Measurements from ENCODE around the gene RASA2. TPM values are rescaled to one million over a fixed set of nuclear protein-coding genes. Genes with fewer than 3 reads are reported as not detected.

RASA2 gene, protein sequence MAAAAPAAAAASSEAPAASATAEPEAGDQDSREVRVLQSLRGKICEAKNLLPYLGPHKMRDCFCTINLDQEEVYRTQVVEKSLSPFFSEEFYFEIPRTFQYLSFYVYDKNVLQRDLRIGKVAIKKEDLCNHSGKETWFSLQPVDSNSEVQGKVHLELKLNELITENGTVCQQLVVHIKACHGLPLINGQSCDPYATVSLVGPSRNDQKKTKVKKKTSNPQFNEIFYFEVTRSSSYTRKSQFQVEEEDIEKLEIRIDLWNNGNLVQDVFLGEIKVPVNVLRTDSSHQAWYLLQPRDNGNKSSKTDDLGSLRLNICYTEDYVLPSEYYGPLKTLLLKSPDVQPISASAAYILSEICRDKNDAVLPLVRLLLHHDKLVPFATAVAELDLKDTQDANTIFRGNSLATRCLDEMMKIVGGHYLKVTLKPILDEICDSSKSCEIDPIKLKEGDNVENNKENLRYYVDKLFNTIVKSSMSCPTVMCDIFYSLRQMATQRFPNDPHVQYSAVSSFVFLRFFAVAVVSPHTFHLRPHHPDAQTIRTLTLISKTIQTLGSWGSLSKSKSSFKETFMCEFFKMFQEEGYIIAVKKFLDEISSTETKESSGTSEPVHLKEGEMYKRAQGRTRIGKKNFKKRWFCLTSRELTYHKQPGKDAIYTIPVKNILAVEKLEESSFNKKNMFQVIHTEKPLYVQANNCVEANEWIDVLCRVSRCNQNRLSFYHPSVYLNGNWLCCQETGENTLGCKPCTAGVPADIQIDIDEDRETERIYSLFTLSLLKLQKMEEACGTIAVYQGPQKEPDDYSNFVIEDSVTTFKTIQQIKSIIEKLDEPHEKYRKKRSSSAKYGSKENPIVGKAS
- total RNA-seq, result 10 to 100 TPM; 42.4 to 54.8 TPM

DNA sequence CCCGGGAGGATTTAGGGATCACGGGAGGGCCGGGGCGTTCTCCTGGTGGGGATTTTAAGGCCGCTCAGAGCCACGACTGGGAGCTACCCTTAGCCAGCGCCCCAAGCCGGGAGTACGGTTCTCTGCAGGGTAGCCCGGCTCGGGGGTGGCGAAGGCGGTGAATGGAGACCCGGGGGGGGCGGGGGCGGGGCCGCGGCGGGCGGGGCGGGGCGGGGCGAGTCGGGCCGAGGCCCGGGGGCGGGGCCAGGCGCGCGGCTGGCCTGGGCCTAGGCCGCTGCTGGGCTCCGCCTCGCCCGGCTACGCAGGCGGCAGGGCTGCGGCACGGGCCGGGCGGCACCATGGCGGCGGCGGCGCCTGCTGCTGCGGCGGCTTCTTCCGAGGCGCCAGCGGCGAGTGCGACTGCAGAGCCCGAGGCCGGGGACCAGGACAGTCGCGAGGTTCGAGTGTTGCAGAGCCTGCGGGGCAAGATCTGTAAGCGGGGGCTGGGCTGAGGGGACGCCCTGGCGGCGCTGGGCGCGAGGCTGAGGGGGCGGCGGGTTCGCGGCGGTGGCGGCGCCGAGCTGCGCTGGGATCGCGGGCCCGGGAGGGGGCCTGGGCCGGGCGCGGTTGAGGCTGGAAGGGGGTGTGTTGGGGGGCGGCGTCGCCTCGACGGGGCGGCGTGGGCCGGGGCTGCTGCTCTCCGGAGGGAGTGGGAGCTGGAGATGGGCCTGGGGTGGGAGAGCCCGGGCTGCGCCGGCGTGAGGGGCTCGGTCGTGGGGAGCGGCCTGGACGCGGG is at the start of gene RASA2:
TSS of gene RASA2 (plus strand) at position 282 of the 775 bp plus-strand sequence. CDS start at position 339, 57 bp downstream.
- Mint-ChIP-seq H3K27ac (peak within 1 kb of the TSS; percentile 98), H3K27me3 (peaks cover 2% of the 10 kb centered on the region), H3K4me3 (peak within 1 kb of the TSS; percentile 83), H3K4me1 (peaks cover 60% of the 10 kb centered on the region), H3K36me3 (peaks cover 36% of the 10 kb centered on the region), H3K9me3 (ENCODE audit: low read depth) (no peaks in the 10 kb centered on the region)
- ATAC-seq (peak; percentile 79), DNase-seq (peak; percentile 72)
- CTCF ChIA-PET, result interaction anchor here (0.7 to 3.0 kb wide), 14 partner anchors 10 to 388 kb away, joined by 3 to 19 read pairs (median 4); no protein-coding TSS in a partner anchor

DNA sequence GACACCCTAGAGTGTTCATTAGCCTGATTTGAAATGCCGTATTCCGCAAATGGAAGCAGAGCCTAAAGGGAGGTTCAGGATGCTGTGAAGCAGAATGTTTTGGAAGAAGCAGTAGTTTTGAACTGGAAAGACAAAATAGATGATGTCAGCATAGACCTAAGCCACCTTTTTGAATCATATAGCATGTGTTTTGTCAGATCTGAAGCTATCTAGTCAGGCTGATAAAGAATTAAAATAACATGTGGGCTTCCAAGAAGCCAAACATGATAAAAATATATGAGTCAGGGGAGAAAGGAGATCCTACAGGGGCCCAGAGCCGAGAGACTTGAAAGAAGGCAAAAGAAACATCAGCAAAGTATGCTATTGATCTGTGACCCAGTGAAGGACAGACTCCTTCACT is 47.2 kb upstream of the RASA2 start:
- H3K36me3 Mint-ChIP-seq, result peaks cover 32% of the 10 kb centered on the region
- H3K9me3 Mint-ChIP-seq (ENCODE audit: low read depth), result no peaks in the 10 kb centered on the region
- peak overlapping the region; percentile 72 for H3K27ac Mint-ChIP-seq
- no peak for ATAC-seq
- H3K4me3 Mint-ChIP-seq, result no peak overlapping the region
- H3K4me1 Mint-ChIP-seq, result peaks cover 34% of the 10 kb centered on the region
- no peak for DNase-seq
- H3K27me3 Mint-ChIP-seq, result no peaks in the 10 kb centered on the region
- CTCF ChIA-PET, result interaction anchor here (0.6 to 5.9 kb wide), 16 partner anchors 8 to 133 kb away, joined by 3 to 88 read pairs (median 20); no protein-coding TSS in a partner anchor

DNA sequence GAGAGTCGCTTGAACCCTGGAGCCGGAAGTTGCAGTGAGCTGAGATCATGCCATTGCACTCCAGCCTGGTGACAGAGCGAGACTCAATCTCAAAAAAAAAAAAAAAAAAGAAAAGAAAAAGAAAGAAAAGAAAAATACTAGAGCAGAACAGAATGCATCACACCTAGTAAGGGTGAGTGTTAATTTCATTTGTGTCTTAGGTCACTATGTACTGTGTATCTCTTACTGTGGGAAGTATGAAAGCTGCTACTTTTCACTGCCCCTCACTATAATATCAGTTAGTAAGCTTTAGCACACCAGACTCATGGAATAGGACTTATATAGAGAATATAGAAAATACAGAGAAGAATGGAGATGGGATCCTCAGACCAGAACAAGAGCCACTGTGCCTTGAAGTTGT is 45.9 kb upstream of the RASA2 start:
- Mint-ChIP-seq H3K27me3 (no peaks in the 10 kb centered on the region), H3K4me3 (peak overlapping the region; percentile 60), H3K4me1 (peaks cover 38% of the 10 kb centered on the region), H3K9me3 (ENCODE audit: low read depth) (no peaks in the 10 kb centered on the region), H3K27ac (peak overlapping the region; percentile 92), H3K36me3 (peaks cover 44% of the 10 kb centered on the region)
- DNase-seq (no peak), ATAC-seq (peak; percentile 35)
- CTCF ChIA-PET, result interaction anchor here (0.8 to 5.9 kb wide), 27 partner anchors 9 to 209 kb away, joined by 3 to 88 read pairs (median 10); partner anchors contain the start of gene PXYLP1

DNA sequence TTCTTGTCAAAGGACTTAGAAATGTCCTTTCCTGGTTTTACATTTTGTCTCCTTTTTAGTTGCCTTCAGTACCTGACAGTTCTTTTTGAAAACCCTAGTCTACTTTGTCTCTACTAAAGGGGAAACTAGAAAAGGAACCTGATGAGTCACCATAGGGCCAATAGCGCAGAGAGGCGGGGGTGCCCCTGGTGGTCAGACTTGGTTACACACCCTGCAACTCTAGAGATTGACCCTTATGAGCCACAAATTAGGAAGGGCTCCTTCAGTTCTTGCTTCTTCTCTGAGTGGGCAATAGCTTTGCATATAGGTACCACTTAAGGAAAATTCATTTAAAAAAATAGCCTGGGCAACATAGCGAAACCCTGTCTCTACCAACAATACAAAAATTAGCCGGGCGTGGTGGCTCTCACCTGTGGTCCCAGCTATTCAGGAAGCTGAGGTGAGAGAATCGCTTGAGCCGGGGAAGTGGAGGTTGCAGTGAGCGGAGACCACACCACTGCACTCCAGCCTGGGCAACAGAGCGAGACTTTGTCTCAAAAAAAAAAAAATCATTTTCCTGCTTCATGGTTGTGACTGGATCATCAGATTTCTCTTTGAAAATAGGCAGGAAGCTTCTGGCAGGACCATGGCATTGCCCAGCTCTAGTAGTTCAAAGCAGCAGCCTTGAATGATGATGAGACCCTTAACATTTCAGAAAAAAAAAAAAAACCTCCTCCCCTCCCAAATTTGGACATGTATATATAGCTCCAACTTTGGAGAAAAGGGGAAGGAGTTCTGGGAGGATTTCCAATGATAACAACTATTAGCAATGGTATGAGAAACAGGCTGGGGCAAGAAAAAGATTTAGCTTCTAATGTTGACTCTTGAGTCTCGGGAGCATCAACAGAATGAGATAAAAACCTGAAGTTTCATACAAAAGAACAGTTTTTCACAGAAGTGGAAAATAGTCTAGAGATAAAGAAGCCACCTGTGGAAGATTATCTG is 45.2 kb upstream of the RASA2 start:
- Mint-ChIP-seq H3K4me1 (peaks cover 36% of the 10 kb centered on the region), H3K9me3 (ENCODE audit: low read depth) (no peaks in the 10 kb centered on the region), H3K27ac (peak overlapping the region; percentile 92), H3K4me3 (peak overlapping the region; percentile 60), H3K27me3 (no peaks in the 10 kb centered on the region), H3K36me3 (peaks cover 44% of the 10 kb centered on the region)
- CTCF ChIA-PET, result interaction anchor here (0.7 to 5.9 kb wide), 40 partner anchors 8 to 210 kb away, joined by 3 to 88 read pairs (median 5); partner anchors contain the start of gene PXYLP1
- ATAC-seq, result peak; percentile 100
- peak; percentile 90 for DNase-seq

DNA sequence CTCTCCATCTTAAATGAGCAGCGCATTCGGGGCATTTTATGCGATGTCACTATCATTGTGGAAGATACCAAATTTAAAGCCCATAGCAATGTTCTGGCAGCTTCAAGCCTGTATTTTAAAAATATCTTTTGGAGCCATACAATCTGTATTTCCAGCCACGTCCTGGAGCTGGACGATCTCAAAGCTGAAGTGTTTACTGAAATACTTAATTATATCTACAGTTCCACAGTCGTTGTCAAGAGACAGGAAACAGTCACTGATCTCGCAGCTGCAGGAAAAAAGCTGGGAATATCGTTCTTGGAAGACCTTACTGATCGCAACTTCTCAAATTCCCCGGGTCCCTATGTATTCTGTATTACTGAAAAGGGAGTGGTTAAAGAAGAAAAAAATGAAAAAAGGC is 44.4 kb upstream of the RASA2 start:
- H3K4me1 Mint-ChIP-seq, result peaks cover 36% of the 10 kb centered on the region
- H3K27me3 Mint-ChIP-seq, result no peaks in the 10 kb centered on the region
- ATAC-seq (no peak), DNase-seq (no peak)
- H3K4me3 Mint-ChIP-seq, result no peak overlapping the region
- no peaks in the 10 kb centered on the region for H3K9me3 Mint-ChIP-seq (ENCODE audit: low read depth)
- CTCF ChIA-PET, result interaction anchor here (0.7 to 5.9 kb wide), 37 partner anchors 8 to 211 kb away, joined by 3 to 88 read pairs (median 5); partner anchors contain the start of gene PXYLP1
- H3K27ac Mint-ChIP-seq, result peak overlapping the region; percentile 92
- H3K36me3 Mint-ChIP-seq, result peaks cover 48% of the 10 kb centered on the region

DNA sequence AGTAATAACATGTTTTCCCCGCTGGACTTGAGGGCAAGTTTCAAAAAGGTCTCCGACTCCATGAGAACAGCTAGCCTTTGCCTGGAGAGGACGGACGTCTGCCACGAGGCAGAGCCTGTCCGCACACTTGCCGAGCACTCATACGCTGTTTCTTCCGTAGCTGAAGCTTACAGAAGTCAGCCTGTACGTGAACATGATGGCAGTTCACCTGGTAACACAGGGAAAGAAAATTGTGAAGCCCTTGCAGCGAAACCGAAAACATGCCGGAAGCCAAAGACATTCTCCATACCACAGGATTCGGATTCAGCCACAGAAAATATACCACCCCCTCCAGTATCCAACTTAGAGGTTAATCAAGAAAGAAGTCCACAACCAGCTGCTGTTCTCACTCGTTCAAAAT is 43.9 kb upstream of the RASA2 start:
- ATAC-seq, result no peak
- CTCF ChIA-PET, result interaction anchor here (1.4 to 5.9 kb wide), 12 partner anchors 10 to 211 kb away, joined by 3 to 88 read pairs (median 23); partner anchors contain the start of gene PXYLP1
- H3K27ac Mint-ChIP-seq, result no peak overlapping the region
- H3K36me3 Mint-ChIP-seq, result peaks cover 50% of the 10 kb centered on the region
- peaks cover 36% of the 10 kb centered on the region for H3K4me1 Mint-ChIP-seq
- no peak for DNase-seq
- H3K27me3 Mint-ChIP-seq, result no peaks in the 10 kb centered on the region
- H3K9me3 Mint-ChIP-seq (ENCODE audit: low read depth), result no peaks in the 10 kb centered on the region
- no peak overlapping the region for H3K4me3 Mint-ChIP-seq

DNA sequence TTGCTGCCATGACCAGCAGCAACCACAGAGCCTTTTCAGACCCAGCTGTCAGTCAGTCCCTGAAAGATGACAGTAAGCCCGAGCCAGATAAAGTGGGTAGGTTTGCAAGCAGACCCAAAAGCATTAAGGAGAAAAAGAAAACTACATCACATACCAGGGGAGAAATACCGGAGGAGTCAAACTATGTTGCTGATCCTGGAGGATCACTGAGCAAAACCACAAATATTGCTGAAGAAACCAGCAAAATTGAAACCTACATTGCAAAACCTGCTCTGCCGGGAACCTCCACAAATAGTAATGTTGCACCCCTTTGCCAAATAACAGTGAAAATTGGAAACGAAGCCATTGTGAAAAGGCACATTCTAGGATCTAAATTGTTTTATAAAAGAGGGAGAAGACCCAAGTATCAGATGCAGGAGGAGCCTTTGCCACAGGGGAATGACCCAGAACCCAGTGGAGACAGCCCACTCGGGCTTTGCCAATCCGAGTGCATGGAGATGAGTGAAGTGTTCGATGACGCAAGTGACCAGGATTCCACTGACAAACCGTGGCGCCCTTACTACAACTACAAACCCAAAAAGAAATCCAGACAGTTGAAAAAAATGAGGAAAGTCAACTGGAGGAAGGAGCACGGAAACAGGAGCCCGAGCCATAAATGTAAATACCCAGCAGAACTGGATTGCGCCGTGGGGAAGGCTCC is 42.1 kb upstream of the RASA2 start:
- Mint-ChIP-seq H3K27ac (no peak overlapping the region), H3K27me3 (no peaks in the 10 kb centered on the region), H3K36me3 (peaks cover 42% of the 10 kb centered on the region), H3K4me3 (no peak overlapping the region), H3K4me1 (peaks cover 27% of the 10 kb centered on the region), H3K9me3 (ENCODE audit: low read depth) (no peaks in the 10 kb centered on the region)
- CTCF ChIA-PET, result interaction anchor here (0.7 to 5.9 kb wide), 5 partner anchors 8 to 212 kb away, joined by 3 to 88 read pairs (median 3); partner anchors contain the start of gene PXYLP1
- DNase-seq (no peak), ATAC-seq (no peak)

DNA sequence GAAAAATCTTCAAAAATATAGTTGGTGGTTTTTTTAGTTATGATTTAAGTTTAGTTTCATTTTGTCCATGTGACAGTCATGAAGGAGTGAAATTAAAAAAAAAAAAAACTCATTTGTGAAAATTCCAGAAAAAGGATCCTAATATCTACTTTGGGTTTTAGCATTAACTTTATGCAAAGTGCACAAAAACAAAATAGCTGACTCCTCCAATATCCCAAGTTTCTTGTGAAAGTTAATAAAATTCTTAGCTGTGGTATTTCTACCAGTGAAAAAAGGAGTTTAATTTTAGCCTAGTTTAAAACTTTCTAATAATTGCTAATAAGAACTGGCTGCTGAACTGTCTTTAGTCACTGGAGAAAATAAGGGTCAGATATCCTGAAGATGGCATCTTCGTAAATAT is 40.8 kb upstream of the RASA2 start:
- Mint-ChIP-seq H3K4me1 (peaks cover 18% of the 10 kb centered on the region), H3K9me3 (ENCODE audit: low read depth) (no peaks in the 10 kb centered on the region), H3K36me3 (peaks cover 41% of the 10 kb centered on the region), H3K4me3 (no peak overlapping the region), H3K27ac (no peak overlapping the region), H3K27me3 (no peaks in the 10 kb centered on the region)
- CTCF ChIA-PET, result interaction anchor here (0.7 to 5.3 kb wide), 4 partner anchors 12 to 134 kb away, joined by 3 to 50 read pairs (median 3); no protein-coding TSS in a partner anchor
- no peak for DNase-seq
- ATAC-seq, result no peak

DNA sequence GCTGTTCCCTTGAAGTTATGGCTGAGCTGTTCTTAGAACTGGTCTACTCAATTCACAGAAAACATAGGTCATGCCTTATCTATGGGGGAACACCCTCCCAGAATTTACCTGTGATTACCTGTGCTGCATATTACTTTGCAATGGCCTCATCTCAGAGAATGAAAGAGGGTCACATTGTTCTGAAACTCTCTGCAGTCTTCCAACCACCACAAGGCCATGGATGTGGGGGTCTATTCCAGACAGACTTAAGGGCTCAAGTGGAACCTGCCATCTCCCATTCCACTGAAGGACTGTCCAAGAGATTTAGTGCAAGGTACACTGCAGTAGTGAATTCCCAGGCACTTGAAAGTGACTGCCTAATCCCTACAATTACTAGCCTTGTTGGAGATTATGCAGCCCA is 40.1 kb upstream of the RASA2 start:
- Mint-ChIP-seq H3K4me1 (peaks cover 10% of the 10 kb centered on the region), H3K4me3 (no peak overlapping the region), H3K36me3 (peaks cover 41% of the 10 kb centered on the region), H3K9me3 (ENCODE audit: low read depth) (no peaks in the 10 kb centered on the region), H3K27me3 (no peaks in the 10 kb centered on the region), H3K27ac (peak overlapping the region; percentile 9)
- no peak for DNase-seq
- ATAC-seq, result no peak
- CTCF ChIA-PET, result interaction anchor here (1.0 to 5.3 kb wide), 3 partner anchors 13 to 135 kb away, joined by 3 to 50 read pairs (median 3); no protein-coding TSS in a partner anchor

DNA sequence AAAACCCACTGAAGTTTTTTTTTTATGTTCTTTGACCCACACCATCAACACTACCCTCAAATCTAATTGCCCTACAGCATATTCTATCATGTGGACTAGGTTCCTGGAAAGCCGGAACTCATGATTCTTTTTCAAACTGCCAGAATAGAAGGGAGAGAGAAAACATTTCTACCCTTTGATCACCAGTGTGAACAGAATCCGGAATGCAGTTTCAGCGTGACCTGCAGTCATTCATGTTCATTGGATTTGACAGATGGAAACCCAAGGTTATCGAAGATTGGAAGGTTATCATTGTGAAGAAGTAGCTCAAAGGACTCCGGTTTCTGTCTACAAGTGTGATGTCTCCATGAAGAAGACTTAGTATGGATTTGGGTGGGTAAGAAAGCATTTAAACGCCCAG is 39.4 kb upstream of the RASA2 start:
- Mint-ChIP-seq H3K27me3 (no peaks in the 10 kb centered on the region), H3K4me3 (no peak overlapping the region), H3K4me1 (peaks cover 4% of the 10 kb centered on the region), H3K9me3 (ENCODE audit: low read depth) (no peaks in the 10 kb centered on the region), H3K27ac (no peak overlapping the region), H3K36me3 (peaks cover 37% of the 10 kb centered on the region)
- DNase-seq, result no peak
- CTCF ChIA-PET, result interaction anchor here (0.5 to 5.3 kb wide), 3 partner anchors 13 to 87 kb away, joined by 3 to 50 read pairs (median 3); no protein-coding TSS in a partner anchor
- ATAC-seq, result no peak

DNA sequence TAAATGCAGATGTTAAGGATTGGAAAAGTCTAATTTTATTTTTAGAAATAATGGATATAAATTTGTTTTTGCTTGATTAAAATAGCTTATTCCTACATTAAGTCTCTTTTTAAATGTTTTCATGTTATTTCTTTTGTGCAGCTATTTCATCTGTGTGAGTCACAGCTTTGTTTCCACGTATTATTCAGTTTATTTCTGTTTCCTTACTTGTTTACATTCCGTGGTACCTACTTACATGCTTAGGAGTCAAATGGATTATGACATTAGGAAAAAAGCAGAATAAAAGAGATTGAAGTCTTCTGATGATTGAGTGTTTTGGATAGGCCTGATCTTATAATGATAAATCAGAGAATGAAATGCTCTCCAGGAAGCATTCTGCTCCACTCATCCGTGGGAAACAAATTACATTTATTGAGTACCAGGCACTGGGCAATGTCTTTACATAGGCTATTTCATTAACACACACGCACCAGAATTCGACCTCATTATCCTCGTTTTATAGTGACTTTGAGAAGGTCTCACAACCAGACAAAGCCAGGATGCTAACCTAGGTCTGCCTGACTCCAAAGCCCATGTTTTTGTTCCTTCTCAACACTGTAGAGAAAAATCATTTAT is 38.1 kb upstream of the RASA2 start:
- Mint-ChIP-seq H3K27me3 (no peaks in the 10 kb centered on the region), H3K4me3 (no peak overlapping the region), H3K36me3 (peaks cover 26% of the 10 kb centered on the region), H3K27ac (no peak overlapping the region), H3K9me3 (ENCODE audit: low read depth) (no peaks in the 10 kb centered on the region), H3K4me1 (peaks cover 4% of the 10 kb centered on the region)
- DNase-seq (no peak), ATAC-seq (no peak)
- CTCF ChIA-PET, result interaction anchor here (0.7 to 5.3 kb wide), 10 partner anchors 9 to 145 kb away, joined by 3 to 50 read pairs (median 4); no protein-coding TSS in a partner anchor

Measured in activated CD8-positive, alpha-beta memory T cell treated with anti-CD3 and anti-CD28 coated beads, Interleukin-2, amount 10 ng/mL, durations not matched to agents 7 days and 5 days (primary cell).